Heart left ventricle (tissue), 16 donors: ENCODE results near the gene VWA3B. TPM values are rescaled to one million over a fixed set of nuclear protein-coding genes. Genes with fewer than 3 reads are reported as not detected.

Source experiments
- ATAC-seq, 4 donors: fragments of 200-7000 bp; cut with Tn5 transposase; one replicate each; pipeline ENCODE4 v1.9.1; 2020 to 2022; ENCODE audit warnings: moderate library complexity in 4 of 4, mild to moderate bottlenecking in 3 of 4, moderate number of reproducible peaks in 1 of 4
- DNase-seq, 5 donors: peaks; one replicate each; pipeline ENCODE4 v3.0.0-alpha.2; 2020
- H3K27ac ChIP-seq, 12 donors: fragments of 200-600 bp; sonication (generic) in 4 of 12; one replicate each; pipeline versions ENCODE4 v1.5.0 to v1.8.0; 2016 to 2022; ENCODE audit warnings: mild to moderate bottlenecking in 2 of 12
- H3K27me3 ChIP-seq, 9 donors: fragments of 200-600 bp; sonication (generic) in 2 of 9; one replicate each; pipeline versions ENCODE4 v1.5.1 to v1.8.0; 2016 to 2022; ENCODE audit warnings: mild to moderate bottlenecking in 3 of 9
- H3K36me3 ChIP-seq, 9 donors: fragments of 200-600 bp; sonication (generic) in 2 of 9; one replicate each; pipeline versions ENCODE4 v1.5.0 to v1.8.0; 2018 to 2022; ENCODE audit warnings: mild to moderate bottlenecking in 2 of 9
- H3K4me1 ChIP-seq, 12 donors: fragments of 200-600 bp; sonication (generic) in 4 of 12; one replicate each; pipeline versions ENCODE4 v1.5.0 to v1.8.0; 2016 to 2022; ENCODE audit warnings: mild to moderate bottlenecking in 3 of 12
- H3K4me3 ChIP-seq, 12 donors: fragments of 200-600 bp; sonication (generic) in 4 of 12; one replicate each; pipeline versions ENCODE4 v1.5.0 to v1.8.0; 2017 to 2022; ENCODE audit warnings: mild to moderate bottlenecking in 9 of 12, moderate library complexity in 4 of 12
- H3K9me3 ChIP-seq, 12 donors: fragments of 200-600 bp; sonication (generic) in 4 of 12; one replicate each; pipeline versions ENCODE4 v1.5.0 to v1.8.0; 2016 to 2022; ENCODE audit warnings: mild to moderate bottlenecking in 1 of 12
- CTCF ChIP-seq, 12 donors: fragments of 200-600 bp; sonication (generic) in 4 of 12; IDR thresholded peaks; one replicate each; pipeline versions ENCODE4 v1.5.0 to v1.8.0; 2018 to 2022; ENCODE audit warnings: antibody characterized with exemption in 12 of 12, mild to moderate bottlenecking in 5 of 12
- POLR2A ChIP-seq, 2 donors: fragments of 450-650 bp; IDR thresholded peaks; one replicate each; pipeline ENCODE4 v1.6.1; 2017; ENCODE audit warnings: antibody characterized with exemption in 2 of 2, mild to moderate bottlenecking in 2 of 2, moderate library complexity in 2 of 2
- WGBS, 4 donors: extraction: QIAGEN DNeasy Blood & Tissue Kit in 2 of 4; methylation state at CpG; one replicate each; pipeline versions ENCODE4 v1.1.5 to v1.1.7; 2013 to 2018; 5-methylcytosine and 5-hydroxymethylcytosine counted together
- intact Hi-C, 10 donors: fragments of 100-400 bp; cut with DNase I; formaldehyde crosslinking; loops; one replicate each; pipeline versions ENCODE4 v1.11.1 to v1.14.2; 2022
- polyA plus RNA-seq, 2 donors: library from polyadenylated mRNA; stranded (reverse); fragments of 200-250 nt; gene quantifications; one replicate each; pipeline ENCODE4 v1.2.3, GENCODE V29; 2013
- total RNA-seq, 9 donors: library from RNA; depleted of rRNA in 2 of 9; stranded (reverse); fragments of >200 nt in 2 of 9; fragmentation: NEBNext Ultra II Directional in 3 of 9; extraction: Animal tissue kit (Norgen Biotek cat#: 25700) in 3 of 9; gene quantifications; one replicate each; pipeline versions ENCODE4 v1.1.0 to v1.2.4, GENCODE V29; 2016 to 2023
- donor health status: ischemic (EF 13 %, LVEDD 7.1; RV severe dilation, severe dysfunction).
- donor health status: healthy with polysubstance abuse.
- donor health status: DM: no; HTN: yes; CAD: no.
- donor health status: DM: no; HTN: no; CAD: no.
- donor health status: ischemic (EF 25% LVEDD 6.9; RV normal size, moderate dysfunction).
- donor health status: ischemic (EF 25% LVEDD 5.7; RV mildly dilated, moderate dysfunction).
- donor health status: healthy.
- donor health status: DM: yes; HTN: yes; CAD: no.
- donor health status: ischemic (EF 35%, LVEDD 5.7; RV mildly dilated, moderate dysfunction).
- donor health status: nonischemic (EF 11% LVEDD 7.7; RV severe dilation, severe dysfunction).
- donor health status: DM: yes; HTN: yes; CAD: no.
- donor health status: PGD.
- donor health status: ischemic (EF 29% LVEDD 5.4; RV normal size, mild dysfunction).
- donor health status: nonischemic (EF 23%, LVEDD 6.1; RV moderate dilation, normal function).

The VWA3B gene
- total and polyA plus RNA-seq, 11 donors = 0.11 to 0.61 (median 0.24) TPM; not detected in 1

- Histone ChIP-seq H3K4me1 (peaks cover 0 to 57% (median 13%) of the 10 kb centered on the region in 12 donors), H3K36me3 (no peaks in the 10 kb centered on the region), H3K4me3 (peak overlapping the region; percentile 1 to 67 (median 54)), H3K27ac (peak overlapping the region in 1 of 12 donors; percentile 73), H3K27me3 (peaks cover 0 to 28% (median 5%) of the 10 kb centered on the region in 9 donors), H3K9me3 (no peaks in the 10 kb centered on the region)
- intact Hi-C loops = loop anchor here in 1 of 10 donors (10.0 kb wide), 1 partner anchor 83 kb away; no protein-coding TSS in a partner anchor
- WGBS, 4 donors = 44 to 64% (median 51%) methylated on average over 10 to 13 of the region's 13 CpGs
- ATAC-seq (no peak), DNase-seq (no peak)
- TF ChIP-seq CTCF (IDR thresholded peaks at IDR 0.05) (no peak), POLR2A (IDR thresholded peaks at IDR 0.05) (no peak)
These were observed 567 bp downstream of the VWA3B start for GRCh38 chr2:98087447-98088020.

DNA sequence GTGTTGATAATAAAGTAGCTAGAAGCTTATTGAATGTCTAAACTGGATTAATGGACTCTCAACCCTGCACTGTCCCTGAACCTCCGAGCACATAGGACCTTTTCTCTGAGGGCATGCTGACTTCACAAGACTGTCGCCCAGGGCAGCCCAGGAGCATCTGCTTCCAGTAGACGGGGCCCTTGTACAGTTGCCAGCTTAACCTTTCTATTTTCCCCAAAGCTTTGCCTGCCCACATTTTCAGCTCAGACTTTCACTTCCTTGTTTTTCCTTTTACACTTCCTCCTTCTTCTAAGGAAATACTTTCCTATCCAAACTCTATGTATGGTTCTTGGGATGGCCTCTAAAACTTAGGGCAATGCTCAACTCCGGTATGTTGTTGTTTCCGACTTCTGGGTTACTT lies 1.3 kb downstream of the VWA3B start:
- 85 to 87% (median 86%) methylated on average over 5 of the region's 5 CpGs for WGBS, 4 donors
- Histone ChIP-seq H3K27ac (peak overlapping the region in 1 of 12 donors; percentile 73), H3K9me3 (no peaks in the 10 kb centered on the region), H3K36me3 (no peaks in the 10 kb centered on the region), H3K27me3 (peaks cover 0 to 28% (median 5%) of the 10 kb centered on the region in 9 donors), H3K4me1 (peaks cover 0 to 57% (median 13%) of the 10 kb centered on the region in 12 donors), H3K4me3 (no peak overlapping the region)
- intact Hi-C loops = loop anchor here in 1 of 10 donors (10.0 kb wide), 1 partner anchor 83 kb away; no protein-coding TSS in a partner anchor
- TF ChIP-seq CTCF (IDR thresholded peaks at IDR 0.05) = no peak
- no peak for TF ChIP-seq POLR2A (IDR thresholded peaks at IDR 0.05)
- peak in 3 of 4 donors; percentile 13 to 19 (median 13) for ATAC-seq
- peak in 4 of 5 donors; percentile 33 to 51 (median 34) for DNase-seq

- Histone ChIP-seq H3K4me1 (peaks cover 0 to 57% (median 13%) of the 10 kb centered on the region in 12 donors), H3K4me3 (no peak overlapping the region), H3K9me3 (peaks cover 0 to 8% (median 0%) of the 10 kb centered on the region in 12 donors), H3K36me3 (no peaks in the 10 kb centered on the region), H3K27me3 (peaks cover 0 to 19% (median under 1%) of the 10 kb centered on the region in 9 donors), H3K27ac (no peak overlapping the region)
- no peak for DNase-seq
- no peak for ATAC-seq
- no peak for TF ChIP-seq CTCF (IDR thresholded peaks at IDR 0.05)
- no peak for TF ChIP-seq POLR2A (IDR thresholded peaks at IDR 0.05)
- intact Hi-C loops = loop anchor here in 1 of 10 donors (10.0 kb wide), 1 partner anchor 85 kb away; no protein-coding TSS in a partner anchor
These were observed 3.0 kb downstream of the VWA3B start for GRCh38 chr2:98089941-98090340.

- no peak overlapping the region for H3K4me3 ChIP-seq
- DNase-seq = no peak
- intact Hi-C loops = no loop called here
- peaks cover 0 to 18% (median 5%) of the 10 kb centered on the region in 12 donors for H3K9me3 ChIP-seq
- TF ChIP-seq POLR2A (IDR thresholded peaks at IDR 0.05) (no peak), CTCF (IDR thresholded peaks at IDR 0.05) (no peak)
- peaks cover 0 to 57% (median 13%) of the 10 kb centered on the region in 12 donors for H3K4me1 ChIP-seq
- H3K27ac ChIP-seq = no peak overlapping the region
- WGBS, 4 donors = 64 to 78% (median 71%) methylated on average over 8 of the region's 8 CpGs
- peaks cover 0 to 16% (median 0%) of the 10 kb centered on the region in 9 donors for H3K27me3 ChIP-seq
- ATAC-seq = no peak
- no peaks in the 10 kb centered on the region for H3K36me3 ChIP-seq
These were observed 4.0 kb downstream of the VWA3B start for GRCh38 chr2:98090951-98091350.
